ENCODE results near the gene NOXO1. TPM values are rescaled to one million over a fixed set of nuclear protein-coding genes. Genes with fewer than 3 reads are reported as not detected.

NOXO1 gene
- polyA plus RNA-seq, 1 of the 3 experiments (the other 2 are of a cell fraction), result 0.21 TPM

DNA sequence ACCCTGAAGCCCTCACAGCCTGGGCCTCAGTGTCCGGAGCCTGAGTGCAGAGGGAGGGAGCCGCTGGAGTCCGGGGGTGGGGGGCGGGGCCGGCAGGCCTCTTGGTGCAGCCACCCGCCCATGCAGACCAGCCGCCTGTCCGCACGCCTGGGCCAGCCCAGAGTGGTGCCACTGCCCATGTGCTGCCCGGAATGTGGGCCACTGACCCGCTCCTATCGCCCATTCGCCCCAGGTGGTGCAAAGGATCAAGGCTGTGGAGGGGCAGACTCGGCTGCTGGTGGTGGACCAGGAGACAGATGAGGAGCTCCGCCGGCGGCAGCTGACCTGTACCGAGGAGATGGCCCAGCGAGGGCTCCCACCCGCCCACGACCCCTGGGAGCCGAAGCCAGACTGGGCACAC lies 48.1 kb upstream of the NOXO1 start:
- H3K9me2 ChIP-seq, result no peaks in the 10 kb centered on the region
- H3K9ac ChIP-seq, result no peak overlapping the region
- H3K4me1 ChIP-seq (ENCODE audit: control insufficient read depth in 1 of 2, insufficient read depth in 2 of 2, low read depth in 1 of 2, low read length in 1 of 2), result peaks cover 20 to 30% of the 10 kb centered on the region in 2 experiments; a peak in 3 of 4 replicates
- H3K4me2 ChIP-seq, result no peak overlapping the region
- WGBS (ENCODE audit: low lambda C conversion rate), result 92% methylated on average over 9 of the region's 22 CpGs
- POLR2A ChIA-PET, result no interaction called here
- no peak for DNase-seq
- H4K20me1 ChIP-seq (ENCODE audit: insufficient read depth), result peaks cover 8% of the 10 kb centered on the region; the same call in 1 of the 2 replicates
- no peak overlapping the region for H3K27ac ChIP-seq (ENCODE audit: low read depth in 2 of 2, low read length in 1 of 2)
- no peak overlapping the region for H3K4me3 ChIP-seq (ENCODE audit: low read depth in 2 of 2, low read length in 1 of 2)
- peaks cover 7% of the 10 kb centered on the region for H3F3A ChIP-seq (replicated peaks; ENCODE audit: insufficient read depth)
- CTCF ChIA-PET, result interaction anchor here (1.2 kb wide), 1 partner anchor 10 kb away, joined by 3 read pairs; no protein-coding TSS in a partner anchor
- no peaks in the 10 kb centered on the region for H3K9me3 ChIP-seq
- H3K36me3 ChIP-seq (replicated peaks in 1 of 2; ENCODE audit: control insufficient read depth in 1 of 2, insufficient read depth in 2 of 2, low read length in 1 of 2), result peaks cover 0 to 6% of the 10 kb centered on the region in 2 experiments
- H2AFZ ChIP-seq (ENCODE audit: low read depth), result no peak overlapping the region
- no peaks in the 10 kb centered on the region for H3K27me3 ChIP-seq (ENCODE audit: insufficient read depth)
- TF ChIP-seq, protein P1, sequence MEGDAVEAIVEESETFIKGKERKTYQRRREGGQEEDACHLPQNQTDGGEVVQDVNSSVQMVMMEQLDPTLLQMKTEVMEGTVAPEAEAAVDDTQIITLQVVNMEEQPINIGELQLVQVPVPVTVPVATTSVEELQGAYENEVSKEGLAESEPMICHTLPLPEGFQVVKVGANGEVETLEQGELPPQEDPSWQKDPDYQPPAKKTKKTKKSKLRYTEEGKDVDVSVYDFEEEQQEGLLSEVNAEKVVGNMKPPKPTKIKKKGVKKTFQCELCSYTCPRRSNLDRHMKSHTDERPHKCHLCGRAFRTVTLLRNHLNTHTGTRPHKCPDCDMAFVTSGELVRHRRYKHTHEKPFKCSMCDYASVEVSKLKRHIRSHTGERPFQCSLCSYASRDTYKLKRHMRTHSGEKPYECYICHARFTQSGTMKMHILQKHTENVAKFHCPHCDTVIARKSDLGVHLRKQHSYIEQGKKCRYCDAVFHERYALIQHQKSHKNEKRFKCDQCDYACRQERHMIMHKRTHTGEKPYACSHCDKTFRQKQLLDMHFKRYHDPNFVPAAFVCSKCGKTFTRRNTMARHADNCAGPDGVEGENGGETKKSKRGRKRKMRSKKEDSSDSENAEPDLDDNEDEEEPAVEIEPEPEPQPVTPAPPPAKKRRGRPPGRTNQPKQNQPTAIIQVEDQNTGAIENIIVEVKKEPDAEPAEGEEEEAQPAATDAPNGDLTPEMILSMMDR (IDR thresholded peaks at IDR 0.05), result no peak
- no peak for TF ChIP-seq NFIC (IDR thresholded peaks at IDR 0.05; ENCODE audit: borderline replicate concordance)
- TF ChIP-seq EP300 (IDR thresholded peaks at IDR 0.05; ENCODE audit: borderline replicate concordance in 1 of 2, low read depth in 1 of 2, low read length in 1 of 2), result no peak
- H3K79me2 ChIP-seq (ENCODE audit: insufficient read depth), result peaks cover 23% of the 10 kb centered on the region; the same call in 1 of the 2 replicates

DNA sequence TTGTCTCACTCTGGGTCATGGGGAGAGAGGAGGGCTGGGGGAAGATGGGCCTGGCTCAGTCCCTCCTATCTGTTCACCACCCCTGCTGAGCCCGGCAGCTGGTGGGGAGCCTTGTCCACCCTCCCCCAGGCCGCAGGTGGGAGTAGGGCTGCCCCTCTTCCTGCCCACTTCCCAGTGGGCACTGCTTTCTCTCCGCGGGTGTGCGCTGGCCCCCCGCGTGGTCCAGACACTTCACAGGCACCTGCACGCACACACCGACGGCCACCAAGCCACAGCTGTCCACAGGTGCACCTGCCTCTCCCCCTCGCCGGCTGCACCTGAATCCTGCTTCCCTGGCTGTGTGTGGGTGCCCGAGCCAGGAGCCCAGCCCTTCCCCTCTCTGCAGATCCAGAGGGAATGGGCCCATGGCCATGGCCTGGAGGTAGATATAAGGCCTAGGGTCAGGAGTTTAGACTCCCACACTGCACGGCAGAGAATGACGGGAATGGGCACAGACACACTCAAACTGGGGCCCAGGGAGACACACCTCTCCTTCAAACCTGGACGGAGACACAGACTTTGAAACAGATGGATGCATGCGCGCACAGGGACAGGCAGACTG lies 47.5 kb upstream of the NOXO1 start:
- Histone ChIP-seq H3K27ac (ENCODE audit: low read depth in 2 of 2, low read length in 1 of 2) (no peak overlapping the region), H3K4me2 (peak overlapping the region; percentile 90; the same call in 1 of the 2 replicates), H3K79me2 (ENCODE audit: insufficient read depth) (peaks cover 20% of the 10 kb centered on the region; the same call in 1 of the 2 replicates), H3K4me1 (ENCODE audit: control insufficient read depth in 1 of 2, insufficient read depth in 2 of 2, low read depth in 1 of 2, low read length in 1 of 2) (peaks cover 17 to 28% of the 10 kb centered on the region in 2 experiments; a peak in 3 of 4 replicates), H3K9ac (no peak overlapping the region), H3K9me3 (no peaks in the 10 kb centered on the region), H3K27me3 (ENCODE audit: insufficient read depth) (no peaks in the 10 kb centered on the region), H3F3A (replicated peaks; ENCODE audit: insufficient read depth) (peaks cover 5% of the 10 kb centered on the region), H3K36me3 (replicated peaks in 1 of 2; ENCODE audit: control insufficient read depth in 1 of 2, insufficient read depth in 2 of 2, low read length in 1 of 2) (peaks cover 0 to 6% of the 10 kb centered on the region in 2 experiments), H3K4me3 (ENCODE audit: low read depth in 2 of 2, low read length in 1 of 2) (peak overlapping the region in 1 of 2 experiments; percentile 56; a peak in 1 of 4 replicates), H2AFZ (ENCODE audit: low read depth) (no peak overlapping the region), H4K20me1 (ENCODE audit: insufficient read depth) (peaks cover 8% of the 10 kb centered on the region; the same call in 1 of the 2 replicates), H3K9me2 (no peaks in the 10 kb centered on the region)
- POLR2A ChIA-PET, result no interaction called here
- 93% methylated on average over 8 of the region's 18 CpGs for WGBS (ENCODE audit: low lambda C conversion rate)
- no peak for DNase-seq
- CTCF ChIA-PET, result interaction anchor here (1.0 to 1.5 kb wide), 3 partner anchors 12 to 112 kb away, joined by 3 to 5 read pairs (median 4); partner anchors contain the start of genes NTHL1 and TSC2
- TF ChIP-seq MXI1 (IDR thresholded peaks at IDR 0.05; ENCODE audit: low read depth, low read length), result no peak
- TF ChIP-seq, protein P1 (IDR thresholded peaks at IDR 0.05), result no peak
- TF ChIP-seq JUND (IDR thresholded peaks at IDR 0.05), result no peak
- no peak for TF ChIP-seq RFX5 (IDR thresholded peaks at IDR 0.05; ENCODE audit: low read length)
- TF ChIP-seq FOSL2 (IDR thresholded peaks at IDR 0.05; ENCODE audit: borderline replicate concordance, low read depth), result no peak
- TF ChIP-seq, protein P2, sequence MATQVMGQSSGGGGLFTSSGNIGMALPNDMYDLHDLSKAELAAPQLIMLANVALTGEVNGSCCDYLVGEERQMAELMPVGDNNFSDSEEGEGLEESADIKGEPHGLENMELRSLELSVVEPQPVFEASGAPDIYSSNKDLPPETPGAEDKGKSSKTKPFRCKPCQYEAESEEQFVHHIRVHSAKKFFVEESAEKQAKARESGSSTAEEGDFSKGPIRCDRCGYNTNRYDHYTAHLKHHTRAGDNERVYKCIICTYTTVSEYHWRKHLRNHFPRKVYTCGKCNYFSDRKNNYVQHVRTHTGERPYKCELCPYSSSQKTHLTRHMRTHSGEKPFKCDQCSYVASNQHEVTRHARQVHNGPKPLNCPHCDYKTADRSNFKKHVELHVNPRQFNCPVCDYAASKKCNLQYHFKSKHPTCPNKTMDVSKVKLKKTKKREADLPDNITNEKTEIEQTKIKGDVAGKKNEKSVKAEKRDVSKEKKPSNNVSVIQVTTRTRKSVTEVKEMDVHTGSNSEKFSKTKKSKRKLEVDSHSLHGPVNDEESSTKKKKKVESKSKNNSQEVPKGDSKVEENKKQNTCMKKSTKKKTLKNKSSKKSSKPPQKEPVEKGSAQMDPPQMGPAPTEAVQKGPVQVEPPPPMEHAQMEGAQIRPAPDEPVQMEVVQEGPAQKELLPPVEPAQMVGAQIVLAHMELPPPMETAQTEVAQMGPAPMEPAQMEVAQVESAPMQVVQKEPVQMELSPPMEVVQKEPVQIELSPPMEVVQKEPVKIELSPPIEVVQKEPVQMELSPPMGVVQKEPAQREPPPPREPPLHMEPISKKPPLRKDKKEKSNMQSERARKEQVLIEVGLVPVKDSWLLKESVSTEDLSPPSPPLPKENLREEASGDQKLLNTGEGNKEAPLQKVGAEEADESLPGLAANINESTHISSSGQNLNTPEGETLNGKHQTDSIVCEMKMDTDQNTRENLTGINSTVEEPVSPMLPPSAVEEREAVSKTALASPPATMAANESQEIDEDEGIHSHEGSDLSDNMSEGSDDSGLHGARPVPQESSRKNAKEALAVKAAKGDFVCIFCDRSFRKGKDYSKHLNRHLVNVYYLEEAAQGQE (IDR thresholded peaks at IDR 0.05; ENCODE audit: low read depth, low read length), result no peak
- TF ChIP-seq YY1 (IDR thresholded peaks at IDR 0.05; ENCODE audit: low read depth), result no peak
- no peak for TF ChIP-seq NRF1 (IDR thresholded peaks at IDR 0.05; ENCODE audit: low read depth, low read length)
- TF ChIP-seq FOXJ3 (CRISPR knock-in tag; IDR thresholded peaks at IDR 0.05), result no peak
- TF ChIP-seq RAD21 (IDR thresholded peaks at IDR 0.05; ENCODE audit: low read length), result no peak
- no peak for TF ChIP-seq FOXM1 (IDR thresholded peaks at IDR 0.05; ENCODE audit: low read depth)
- no peak for TF ChIP-seq RCOR1 (IDR thresholded peaks at IDR 0.05; ENCODE audit: low read length)
- TF ChIP-seq SIN3A (IDR thresholded peaks at IDR 0.05; ENCODE audit: borderline replicate concordance, low read depth, low read length), result no peak
- TF ChIP-seq GATA2 (CRISPR knock-in tag; IDR thresholded peaks at IDR 0.05), result no peak
- no peak for TF ChIP-seq TEAD4 (IDR thresholded peaks at IDR 0.05; ENCODE audit: borderline replicate concordance, insufficient read depth)
- no peak for TF ChIP-seq EP300 (IDR thresholded peaks at IDR 0.05; ENCODE audit: borderline replicate concordance in 1 of 2, low read depth in 1 of 2, low read length in 1 of 2)
- TF ChIP-seq EZH2phosphoT487 (IDR thresholded peaks at IDR 0.05; ENCODE audit: borderline replicate concordance, low read depth), result no peak
